ENCODE data around the gene ACTR10.
A peak's percentile ranks its signal among the peaks of the same experiment; 100 is the strongest.

The ACTR10 gene

DNA sequence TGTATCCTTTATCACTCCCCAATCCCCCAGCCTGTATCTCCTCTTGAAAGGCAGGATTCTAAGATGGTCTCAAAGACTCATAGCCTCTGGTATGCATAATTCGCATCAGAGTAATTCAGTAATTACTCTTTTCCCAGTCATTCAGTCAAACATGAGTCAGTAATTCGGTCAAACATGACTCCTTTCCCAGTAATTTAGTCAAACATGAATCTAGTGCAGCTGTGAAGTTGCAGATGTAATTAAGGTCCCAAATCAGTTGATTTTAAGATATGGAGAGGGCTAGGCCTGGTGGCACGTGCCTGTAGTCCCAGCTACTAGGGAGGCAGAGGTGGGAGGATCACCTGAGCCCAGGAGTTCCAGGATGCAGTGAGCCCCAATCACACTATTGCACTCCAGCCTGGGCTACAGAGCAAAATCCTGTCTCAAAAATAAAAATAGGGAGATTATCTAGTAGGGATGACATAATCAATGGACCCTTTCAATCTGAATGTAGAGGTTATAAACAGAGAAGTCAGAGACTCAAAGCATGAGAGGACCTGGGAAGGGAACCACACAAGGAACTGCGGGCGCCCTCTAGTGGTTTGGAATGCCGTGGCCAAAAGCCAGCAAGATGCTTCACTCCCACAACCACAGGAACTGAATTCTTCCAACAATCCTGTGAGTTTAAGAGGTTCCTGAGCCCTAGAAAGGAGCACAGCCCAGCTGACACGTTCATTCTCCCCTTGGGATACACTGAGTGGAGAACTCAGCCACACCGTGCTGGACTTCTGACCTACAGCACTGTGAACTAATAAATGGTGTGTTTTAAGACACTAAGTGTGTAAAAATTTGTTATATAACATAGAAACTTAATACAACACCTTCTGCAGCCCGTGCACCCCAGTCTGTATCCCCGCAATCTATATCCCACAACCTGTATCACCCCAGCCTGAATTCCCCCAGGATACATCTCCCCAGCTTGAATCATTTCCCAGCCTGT is 33.7 kb upstream of the ACTR10 start:
- peak; percentile 79 for DNase-seq (ENCODE audit: low read depth)
- TF ChIP-seq, protein P1, sequence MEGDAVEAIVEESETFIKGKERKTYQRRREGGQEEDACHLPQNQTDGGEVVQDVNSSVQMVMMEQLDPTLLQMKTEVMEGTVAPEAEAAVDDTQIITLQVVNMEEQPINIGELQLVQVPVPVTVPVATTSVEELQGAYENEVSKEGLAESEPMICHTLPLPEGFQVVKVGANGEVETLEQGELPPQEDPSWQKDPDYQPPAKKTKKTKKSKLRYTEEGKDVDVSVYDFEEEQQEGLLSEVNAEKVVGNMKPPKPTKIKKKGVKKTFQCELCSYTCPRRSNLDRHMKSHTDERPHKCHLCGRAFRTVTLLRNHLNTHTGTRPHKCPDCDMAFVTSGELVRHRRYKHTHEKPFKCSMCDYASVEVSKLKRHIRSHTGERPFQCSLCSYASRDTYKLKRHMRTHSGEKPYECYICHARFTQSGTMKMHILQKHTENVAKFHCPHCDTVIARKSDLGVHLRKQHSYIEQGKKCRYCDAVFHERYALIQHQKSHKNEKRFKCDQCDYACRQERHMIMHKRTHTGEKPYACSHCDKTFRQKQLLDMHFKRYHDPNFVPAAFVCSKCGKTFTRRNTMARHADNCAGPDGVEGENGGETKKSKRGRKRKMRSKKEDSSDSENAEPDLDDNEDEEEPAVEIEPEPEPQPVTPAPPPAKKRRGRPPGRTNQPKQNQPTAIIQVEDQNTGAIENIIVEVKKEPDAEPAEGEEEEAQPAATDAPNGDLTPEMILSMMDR (conservative IDR thresholded peaks at IDR 0.05; ENCODE audit: low read length): peak; percentile 76
- H3K4me3 ChIP-seq (ENCODE audit: low read length): no peak overlapping the region

DNA sequence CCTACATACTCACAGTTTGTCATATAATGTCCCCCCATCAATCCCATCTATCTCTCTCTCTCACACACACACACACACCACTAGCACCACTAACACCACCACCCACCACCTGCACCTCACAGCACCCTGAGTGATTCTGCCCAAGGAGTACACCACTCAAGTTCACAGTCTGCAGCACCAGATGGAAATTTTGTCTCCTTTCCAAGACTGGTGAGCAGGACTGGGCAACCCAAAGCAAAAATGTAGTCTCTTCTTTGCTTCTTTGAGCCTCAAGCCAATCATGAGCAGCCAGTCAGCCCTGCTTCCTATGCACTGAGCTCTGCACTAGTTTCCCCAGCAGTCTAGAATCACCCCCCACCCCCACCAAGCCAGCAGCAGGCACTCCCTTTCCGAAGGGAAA is 32.9 kb upstream of the ACTR10 start:
- no peak overlapping the region for H3K4me3 ChIP-seq (ENCODE audit: low read length)
- TF ChIP-seq, protein P1 (conservative IDR thresholded peaks at IDR 0.05; ENCODE audit: low read length): no peak
- DNase-seq (ENCODE audit: low read depth): peak; percentile 18

DNA sequence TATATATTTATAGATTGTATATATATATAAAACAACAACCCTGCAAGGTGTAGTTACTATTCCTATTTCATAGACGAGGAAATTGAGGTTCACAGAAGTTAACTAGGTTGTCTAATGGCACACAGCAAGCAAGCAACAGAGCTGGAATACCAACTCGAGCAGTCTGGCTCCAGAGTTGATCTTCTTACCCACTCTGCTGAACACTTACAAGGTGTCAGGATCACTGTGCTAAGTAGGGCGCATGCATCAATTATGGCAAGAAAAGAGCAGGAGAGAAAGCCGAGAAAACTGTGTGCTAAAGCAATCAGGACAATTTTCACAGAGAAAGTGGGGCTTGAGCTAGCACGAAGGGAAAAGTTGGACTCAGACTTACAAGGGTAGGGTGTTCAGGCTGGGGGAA is 32.1 kb upstream of the ACTR10 start:
- TF ChIP-seq, protein P1 (conservative IDR thresholded peaks at IDR 0.05; ENCODE audit: low read length): no peak
- DNase-seq (ENCODE audit: low read depth): no peak
- no peak overlapping the region for H3K4me3 ChIP-seq (ENCODE audit: low read length)

DNA sequence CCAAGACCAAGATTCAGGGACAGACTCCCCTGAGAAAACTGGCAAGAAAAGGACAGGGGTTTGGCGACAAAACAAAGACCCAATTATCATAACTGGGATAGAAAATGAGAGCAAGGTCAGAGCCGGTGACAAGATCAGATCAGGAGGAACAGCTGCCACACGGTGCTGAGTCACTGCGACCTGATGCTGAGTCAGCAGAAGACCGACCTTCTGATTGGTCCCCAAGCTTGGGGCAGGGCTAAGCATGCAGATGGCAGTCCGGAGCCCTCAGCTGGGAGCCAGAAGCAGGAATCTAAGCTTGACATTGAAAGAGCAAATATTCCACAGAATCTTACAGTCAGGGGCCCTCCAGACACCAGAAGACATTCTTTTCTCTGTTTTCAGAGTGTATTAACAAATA is 28.9 kb upstream of the ACTR10 start:
- TF ChIP-seq, protein P1 (conservative IDR thresholded peaks at IDR 0.05; ENCODE audit: low read length): no peak
- no peak overlapping the region; the same call in 1 of the 2 replicates for H3K4me3 ChIP-seq (ENCODE audit: low read length)
- DNase-seq (ENCODE audit: low read depth): peak; percentile 86

DNA sequence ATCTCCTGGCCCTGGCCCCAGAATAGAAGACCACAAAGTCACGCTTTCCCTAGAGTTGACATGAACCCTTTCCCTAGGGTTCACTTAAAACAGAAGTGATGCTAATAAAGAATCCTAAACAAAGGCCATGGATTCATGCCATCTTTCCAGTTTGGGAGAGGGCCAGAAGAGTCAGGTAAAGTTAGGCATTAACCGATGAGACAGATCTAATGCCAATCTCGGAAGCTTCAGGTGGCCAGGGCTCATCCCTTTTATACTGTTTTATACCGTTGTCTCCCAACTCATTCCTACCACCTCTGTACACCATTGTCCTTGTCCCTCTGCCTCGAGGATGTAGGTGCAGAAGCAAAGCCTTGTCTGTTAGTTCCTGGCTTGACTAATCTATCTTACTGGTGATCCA is 22.8 kb upstream of the ACTR10 start:
- H3K4me3 ChIP-seq (ENCODE audit: low read length): no peak overlapping the region
- DNase-seq (ENCODE audit: low read depth): no peak
- TF ChIP-seq, protein P1 (conservative IDR thresholded peaks at IDR 0.05; ENCODE audit: low read length): no peak

DNA sequence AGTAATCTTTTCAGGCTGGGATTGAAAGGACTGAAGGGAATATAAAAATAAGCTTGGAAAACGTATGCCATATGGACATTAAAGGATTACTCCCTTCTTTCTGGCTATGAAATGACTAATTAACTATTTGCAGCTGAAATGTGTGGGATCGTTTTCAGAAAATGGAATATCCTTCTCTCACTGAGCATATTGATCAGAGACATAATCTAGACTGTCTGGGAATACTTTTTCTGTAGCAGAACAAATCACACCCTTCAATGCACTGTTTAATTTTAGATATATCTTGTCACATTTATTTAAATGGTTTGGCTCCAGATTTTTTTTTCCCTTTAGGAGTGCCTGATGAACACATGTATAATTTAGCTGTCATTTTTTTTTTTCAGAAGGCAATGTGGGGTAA is 10.8 kb upstream of the ACTR10 start:
- H3K4me3 ChIP-seq (ENCODE audit: low read length): no peak overlapping the region
- TF ChIP-seq, protein P1 (conservative IDR thresholded peaks at IDR 0.05; ENCODE audit: low read length): no peak
- DNase-seq (ENCODE audit: low read depth): no peak

All from AG10803 (cell line).